Retinal pigment epithelial cell (primary cell): ENCODE results near the gene MEDAG.
A peak's percentile ranks its signal among the peaks of the same experiment; 100 is the strongest.

Experiments used
- DNase-seq: peaks from one replicate; pipeline ENCODE4 v3.0.0-alpha.2; 2010; ENCODE audit warnings: low read depth
- H3K4me3 ChIP-seq: 2 replicates; pipeline ENCODE4 v1.5.1; 2011; ENCODE audit warnings: mild to moderate bottlenecking, low read length, control low read depth, moderate library complexity
- TF ChIP-seq, protein P1 (sequence below): conservative IDR thresholded peaks from 2 replicates; pipeline ENCODE4 v1.5.1; 2011; ENCODE audit warnings: low read depth, low read length, control low read depth, inconsistent platforms

Gene MEDAG

DNA sequence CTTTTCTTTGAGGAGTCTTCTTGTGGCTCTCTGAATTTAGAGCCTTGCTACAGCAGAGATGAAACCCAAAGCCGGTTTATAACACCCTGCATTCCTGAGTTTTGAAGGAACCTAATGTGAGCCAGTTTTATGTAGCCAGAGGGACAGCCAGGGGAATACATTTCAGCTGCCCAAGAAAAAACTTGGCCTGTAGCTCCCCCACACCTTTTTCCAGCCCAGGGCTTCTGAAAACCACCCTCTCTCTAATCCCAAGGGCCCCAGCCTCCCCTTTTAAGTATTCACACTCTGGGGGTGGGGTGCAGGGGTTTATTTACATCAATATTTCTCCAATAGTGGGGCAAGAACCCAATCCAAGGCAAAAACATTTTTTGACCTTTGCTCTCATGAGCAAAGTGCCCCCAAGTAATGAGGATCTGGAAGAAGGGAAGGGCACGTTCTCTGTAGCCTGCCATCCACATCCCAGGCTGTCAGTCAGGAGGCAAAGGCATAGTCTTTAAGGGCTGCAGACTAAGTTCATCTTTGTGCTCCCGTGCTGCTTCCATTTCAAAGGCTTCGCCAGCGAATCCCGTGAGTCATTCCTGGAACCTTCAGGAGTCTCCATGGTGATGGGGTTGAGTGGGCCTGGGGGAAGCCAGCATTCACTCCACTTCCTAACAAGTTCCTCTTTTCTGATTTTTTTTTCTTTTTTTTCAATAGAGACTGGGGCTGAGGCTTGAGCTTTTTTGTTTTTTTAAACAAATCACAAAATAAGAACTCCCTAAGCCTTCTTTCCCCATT, 33.2 kb upstream of the MEDAG start:
- no peak overlapping the region for H3K4me3 ChIP-seq
- peak; percentile 76 for DNase-seq
- TF ChIP-seq, protein P1, sequence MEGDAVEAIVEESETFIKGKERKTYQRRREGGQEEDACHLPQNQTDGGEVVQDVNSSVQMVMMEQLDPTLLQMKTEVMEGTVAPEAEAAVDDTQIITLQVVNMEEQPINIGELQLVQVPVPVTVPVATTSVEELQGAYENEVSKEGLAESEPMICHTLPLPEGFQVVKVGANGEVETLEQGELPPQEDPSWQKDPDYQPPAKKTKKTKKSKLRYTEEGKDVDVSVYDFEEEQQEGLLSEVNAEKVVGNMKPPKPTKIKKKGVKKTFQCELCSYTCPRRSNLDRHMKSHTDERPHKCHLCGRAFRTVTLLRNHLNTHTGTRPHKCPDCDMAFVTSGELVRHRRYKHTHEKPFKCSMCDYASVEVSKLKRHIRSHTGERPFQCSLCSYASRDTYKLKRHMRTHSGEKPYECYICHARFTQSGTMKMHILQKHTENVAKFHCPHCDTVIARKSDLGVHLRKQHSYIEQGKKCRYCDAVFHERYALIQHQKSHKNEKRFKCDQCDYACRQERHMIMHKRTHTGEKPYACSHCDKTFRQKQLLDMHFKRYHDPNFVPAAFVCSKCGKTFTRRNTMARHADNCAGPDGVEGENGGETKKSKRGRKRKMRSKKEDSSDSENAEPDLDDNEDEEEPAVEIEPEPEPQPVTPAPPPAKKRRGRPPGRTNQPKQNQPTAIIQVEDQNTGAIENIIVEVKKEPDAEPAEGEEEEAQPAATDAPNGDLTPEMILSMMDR = no peak

DNA sequence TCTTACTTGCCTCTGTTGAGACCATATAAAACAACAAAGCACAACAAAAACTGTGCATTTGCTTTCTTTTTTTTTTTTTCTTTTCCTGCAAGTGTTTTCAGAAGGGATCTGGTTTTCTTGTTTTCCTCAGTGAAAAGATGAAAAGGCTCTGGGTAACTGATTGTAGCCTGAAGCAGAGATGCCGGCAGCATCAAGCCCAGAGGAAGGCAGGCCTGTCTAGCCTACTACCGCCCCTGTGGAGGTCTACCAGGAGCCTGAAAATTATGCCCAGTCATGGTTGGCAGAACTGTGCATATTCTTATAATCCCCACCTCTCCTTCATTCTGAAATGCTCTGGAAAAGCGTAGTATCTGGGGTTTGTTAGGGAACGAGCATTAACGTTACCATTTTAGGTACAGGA, 32.6 kb upstream of the MEDAG start:
- no peak for DNase-seq
- no peak overlapping the region for H3K4me3 ChIP-seq
- TF ChIP-seq, protein P1 = no peak

DNA sequence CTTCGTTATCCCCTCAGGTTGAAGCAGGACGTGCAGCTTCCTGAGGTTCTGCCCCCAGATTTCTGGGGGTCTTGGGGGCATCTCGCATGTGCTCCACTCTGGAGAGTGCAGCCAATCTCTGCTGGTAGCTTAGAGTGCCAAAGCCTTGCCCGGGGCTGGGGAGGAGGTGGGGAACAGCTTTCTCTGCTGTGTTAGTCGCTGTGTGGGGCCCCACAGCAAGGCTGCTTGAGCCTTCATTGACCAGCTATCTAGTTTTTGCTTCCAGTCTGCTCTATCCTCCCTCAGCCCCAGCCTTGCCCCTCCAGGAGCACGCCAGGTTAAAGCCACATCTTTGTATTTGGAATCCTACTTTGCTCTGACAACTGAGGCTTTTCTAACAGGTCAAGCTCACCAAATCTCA, 32.0 kb upstream of the MEDAG start:
- DNase-seq = no peak
- TF ChIP-seq, protein P1 = no peak
- no peak overlapping the region for H3K4me3 ChIP-seq

DNA sequence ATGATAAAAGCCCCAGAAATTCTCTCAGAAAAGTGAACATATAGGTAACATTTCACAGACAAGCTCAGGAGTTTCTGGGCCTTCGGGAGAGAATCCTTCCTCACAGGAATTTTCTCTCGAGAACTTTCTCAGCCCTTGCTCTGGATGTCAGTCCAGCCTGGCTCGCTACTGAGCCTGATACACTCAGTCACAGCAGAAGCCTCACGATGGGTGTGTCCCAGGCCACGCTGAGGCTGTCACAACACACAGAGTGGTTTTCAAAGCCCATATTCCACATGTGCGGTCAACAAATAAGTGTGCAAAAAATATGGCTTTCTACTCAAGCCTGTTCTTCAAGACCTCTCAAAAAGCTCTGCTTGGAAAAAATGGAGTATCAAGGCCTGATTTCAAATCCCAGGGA, 31.5 kb upstream of the MEDAG start:
- DNase-seq = no peak
- H3K4me3 ChIP-seq = no peak overlapping the region
- TF ChIP-seq, protein P1 = no peak

DNA sequence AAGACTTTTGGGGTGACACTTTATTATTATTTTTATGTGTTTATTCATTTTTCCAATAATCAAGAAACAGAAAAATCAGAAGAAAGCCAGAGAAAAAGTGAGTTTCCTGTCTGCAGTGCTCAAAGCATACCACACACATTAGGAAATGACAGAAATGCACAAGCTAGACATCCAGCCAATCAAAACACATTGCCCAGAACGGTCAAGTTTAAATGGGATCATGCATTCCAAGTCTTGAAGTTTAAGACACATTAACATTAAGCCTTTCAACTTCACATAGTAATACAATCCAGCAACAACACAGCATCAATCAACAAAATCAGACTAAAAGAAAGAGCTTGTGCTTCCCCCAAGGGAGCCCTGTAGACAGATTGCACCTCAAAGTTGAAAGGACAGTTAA, 28.7 kb upstream of the MEDAG start:
- TF ChIP-seq, protein P1 = no peak
- no peak overlapping the region for H3K4me3 ChIP-seq
- DNase-seq = no peak

DNA sequence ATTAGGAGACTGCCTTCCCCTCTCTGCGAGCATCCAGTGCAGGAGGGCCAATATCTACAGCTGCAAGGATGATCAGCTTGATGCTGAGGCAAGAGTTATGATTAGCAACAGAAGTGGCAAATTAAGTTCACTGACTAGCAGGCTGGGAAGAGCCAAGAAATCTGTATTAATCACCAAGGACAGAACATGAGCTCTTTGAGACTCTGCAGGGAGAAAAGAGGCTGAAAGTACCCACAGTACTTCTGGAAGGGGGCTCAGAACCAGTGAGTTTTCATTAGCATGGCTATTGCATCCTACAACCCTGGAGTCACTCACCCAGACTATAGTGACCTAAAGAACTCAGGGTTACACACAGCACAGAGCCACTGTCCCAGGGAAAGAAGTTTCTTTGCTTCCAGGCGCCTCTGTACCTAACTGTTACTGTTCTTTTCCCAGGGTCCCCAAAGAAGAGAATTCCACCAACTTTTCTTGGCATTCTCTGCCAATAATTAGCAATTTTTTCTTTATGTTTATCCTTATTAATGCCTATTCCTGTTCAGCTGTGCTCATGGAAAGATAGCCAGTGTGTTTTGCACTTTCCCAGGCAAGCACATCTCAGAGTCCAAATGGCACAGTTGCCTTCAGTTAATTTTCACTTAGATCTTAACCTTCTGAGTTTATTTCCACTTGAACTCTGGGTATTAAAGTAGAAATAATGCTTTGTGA, 25.8 kb upstream of the MEDAG start:
- no peak overlapping the region for H3K4me3 ChIP-seq
- no peak for DNase-seq
- TF ChIP-seq, protein P1 = no peak

DNA sequence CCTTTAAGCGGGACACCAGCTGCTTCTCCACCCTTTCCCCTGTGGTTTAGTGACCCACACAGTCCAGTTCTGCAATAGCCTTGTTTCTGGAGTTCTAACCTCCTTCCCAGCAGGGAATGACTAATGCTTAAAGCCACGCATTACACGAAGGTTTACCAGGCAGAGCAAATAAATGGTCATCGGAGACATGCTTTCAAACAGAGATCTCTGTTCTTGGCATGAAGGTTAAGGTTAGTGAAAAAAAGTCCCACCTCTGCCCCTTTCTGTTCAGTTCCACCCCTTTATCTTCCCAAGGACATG, 25.3 kb upstream of the MEDAG start:
- DNase-seq = no peak
- TF ChIP-seq, protein P1 = no peak
- H3K4me3 ChIP-seq = no peak overlapping the region
